Activated gamma-delta T cell treated with Interleukin-2 at 50 U/mL for 16 hours (primary cell): ENCODE data around the gene MAP2K3.

ENCODE experiments used
- DNase-seq: peaks from one replicate; pipeline ENCODE4 v3.0.0-alpha.2; 2020

The MAP2K3 gene

GRCh38 chr17:21283482-21284318, 811 bp upstream of the MAP2K3 start:
- no peak for DNase-seq

GRCh38 chr17:21285164-21286065, 904 bp downstream of the MAP2K3 start:
- DNase-seq: no peak

- DNase-seq: no peak
Observed at GRCh38 chr17:21286066-21286770, 1.7 kb downstream of the MAP2K3 start.

GRCh38 chr17:21286909-21287702, 2.6 kb downstream of the MAP2K3 start:
- no peak for DNase-seq

- peak; percentile 95 for DNase-seq
Observed at GRCh38 chr17:21287703-21288449, 3.4 kb downstream of the MAP2K3 start.

GRCh38 chr17:21288571-21289017, 4.1 kb downstream of the MAP2K3 start:
- no peak for DNase-seq

- no peak for DNase-seq
Observed at GRCh38 chr17:21289175-21289901, 4.8 kb downstream of the MAP2K3 start.

GRCh38 chr17:21289902-21290571, 5.5 kb downstream of the MAP2K3 start:
- DNase-seq: no peak

GRCh38 chr17:21291357-21291756, 6.8 kb downstream of the MAP2K3 start:
- DNase-seq: no peak

- no peak for DNase-seq
Observed at GRCh38 chr17:21291862-21292261, 7.4 kb downstream of the MAP2K3 start.

GRCh38 chr17:21292867-21293830, 8.6 kb downstream of the MAP2K3 start:
- DNase-seq: no peak

GRCh38 chr17:21293831-21294210, 9.3 kb downstream of the MAP2K3 start:
- no peak for DNase-seq

GRCh38 chr17:21294321-21295035, 10.0 kb downstream of the MAP2K3 start:
- DNase-seq: no peak

GRCh38 chr17:21295036-21295952, 10.8 kb downstream of the MAP2K3 start:
- DNase-seq: no peak

GRCh38 chr17:21296097-21297025, 11.8 kb downstream of the MAP2K3 start:
- no peak for DNase-seq

- DNase-seq: no peak
Observed at GRCh38 chr17:21297026-21297520, 12.6 kb downstream of the MAP2K3 start.
